BLaER1 treated with 17β-estradiol and CSF1 and Interleukin-3, amounts not matched to agents 10 nM and 100 nM (cell line): Measurements from ENCODE around the gene ARL6.

Source experiments
- H3K27ac ChIP-seq, 11 experiments: shearing (Covaris generic); formaldehyde crosslinking; 2 replicates each; pipeline ENCODE4 v1.8.1; 2022
- H3K27me3 ChIP-seq, 11 experiments: shearing (Covaris generic); formaldehyde crosslinking; 2 replicates each; pipeline ENCODE4 v1.8.1; 2022
- H3K36me3 ChIP-seq, 11 experiments: shearing (Covaris generic); formaldehyde crosslinking; 2 replicates each; pipeline ENCODE4 v1.8.1; 2022
- H3K4me1 ChIP-seq, 10 experiments: shearing (Covaris generic); formaldehyde crosslinking; 2 replicates each; pipeline ENCODE4 v1.8.1; 2022
- H3K4me2 ChIP-seq, 11 experiments: shearing (Covaris generic); formaldehyde crosslinking; 2 replicates each; pipeline ENCODE4 v1.8.1; 2022
- H3K4me3 ChIP-seq, 10 experiments: shearing (Covaris generic); formaldehyde crosslinking; 2 replicates each; pipeline ENCODE4 v1.8.1; 2022
- H3K9ac ChIP-seq, 11 experiments: shearing (Covaris generic); formaldehyde crosslinking; 2 replicates each; pipeline ENCODE4 v1.8.1; 2022
- H3K9me3 ChIP-seq, 11 experiments: shearing (Covaris generic); formaldehyde crosslinking; replicated peaks in 1 of 11; 2 replicates each; pipeline ENCODE4 v1.8.1; 2022
- H4K20me1 ChIP-seq, 11 experiments: shearing (Covaris generic); formaldehyde crosslinking; 2 replicates each; pipeline ENCODE4 v1.8.1; 2022
- Cebpa-rat ChIP-seq, 11 experiments: shearing (Covaris generic); IDR thresholded peaks; 2 replicates each; pipeline ENCODE4 v1.8.1; 2022

ARL6 gene

GRCh38 chr3:97765336-97765735, 778 bp downstream of the ARL6 start:
- TF ChIP-seq Cebpa-rat (IDR thresholded peaks at IDR 0.05): no peak
- Histone ChIP-seq H3K27me3 (no peaks in the 10 kb centered on the region; a peak in 2 of 22 replicates), H3K4me3 (peak overlapping the region; percentile 59 to 74 (median 70); a peak in 19 of 20 replicates), H3K9ac (peak overlapping the region in 2 of 11 experiments; percentile 20 to 65; a peak in 2 of 22 replicates), H3K36me3 (peaks cover 0 to 5% (median 0%) of the 10 kb centered on the region in 11 experiments; a peak in 2 of 22 replicates), H3K27ac (no peak overlapping the region), H3K4me2 (peak overlapping the region; percentile 57 to 81 (median 69); a peak in 21 of 22 replicates), H3K9me3 (peaks cover 0 to 8% (median 0%) of the 10 kb centered on the region in 11 experiments; a peak in 6 of 22 replicates), H4K20me1 (no peaks in the 10 kb centered on the region), H3K4me1 (peaks cover 0 to 12% (median 8%) of the 10 kb centered on the region in 10 experiments; a peak in 13 of 20 replicates)

GRCh38 chr3:97772926-97773325, 8.4 kb downstream of the ARL6 start:
- H3K9me3 ChIP-seq: peaks cover 0 to 8% (median 5%) of the 10 kb centered on the region in 11 experiments; a peak in 6 of 22 replicates
- H3K27me3 ChIP-seq: no peaks in the 10 kb centered on the region
- H3K36me3 ChIP-seq: peaks cover 0 to 5% (median 0%) of the 10 kb centered on the region in 11 experiments; a peak in 3 of 22 replicates
- no peak overlapping the region for H3K9ac ChIP-seq
- 0 out of 20 replicates have a peak, but pooled peaks cover 0 to under 1% (median 0%) of the 10 kb centered on the region in 10 experiments for H3K4me1 ChIP-seq
- no peak for TF ChIP-seq Cebpa-rat (IDR thresholded peaks at IDR 0.05)
- no peak overlapping the region for H3K27ac ChIP-seq
- H3K4me3 ChIP-seq: no peak overlapping the region
- no peaks in the 10 kb centered on the region for H4K20me1 ChIP-seq
- no peak overlapping the region for H3K4me2 ChIP-seq

GRCh38 chr3:97778152-97778551, 13.6 kb downstream of the ARL6 start:
- Histone ChIP-seq H3K9ac (no peak overlapping the region), H3K4me3 (no peak overlapping the region), H3K9me3 (no peaks in the 10 kb centered on the region), H3K4me1 (0 out of 20 replicates have a peak, but pooled peaks cover 0 to 4% (median 0%) of the 10 kb centered on the region in 10 experiments), H4K20me1 (no peaks in the 10 kb centered on the region), H3K36me3 (no peaks in the 10 kb centered on the region), H3K4me2 (no peak overlapping the region), H3K27ac (no peak overlapping the region), H3K27me3 (no peaks in the 10 kb centered on the region)
- no peak for TF ChIP-seq Cebpa-rat (IDR thresholded peaks at IDR 0.05)

- Histone ChIP-seq H3K9me3 (no peaks in the 10 kb centered on the region), H3K9ac (no peak overlapping the region), H3K27ac (no peak overlapping the region), H3K4me1 (no peaks in the 10 kb centered on the region), H3K4me2 (no peak overlapping the region), H3K27me3 (no peaks in the 10 kb centered on the region), H3K36me3 (no peaks in the 10 kb centered on the region), H4K20me1 (no peaks in the 10 kb centered on the region), H3K4me3 (no peak overlapping the region)
- no peak for TF ChIP-seq Cebpa-rat (IDR thresholded peaks at IDR 0.05)
These were observed 29.0 kb downstream of the ARL6 start for GRCh38 chr3:97793420-97794019.

GRCh38 chr3:97795951-97796350, 31.4 kb downstream of the ARL6 start:
- H3K4me2 ChIP-seq: no peak overlapping the region
- no peaks in the 10 kb centered on the region for H4K20me1 ChIP-seq
- H3K4me3 ChIP-seq: no peak overlapping the region
- no peaks in the 10 kb centered on the region for H3K27me3 ChIP-seq
- H3K27ac ChIP-seq: no peak overlapping the region
- H3K4me1 ChIP-seq: no peaks in the 10 kb centered on the region
- no peak overlapping the region for H3K9ac ChIP-seq
- H3K9me3 ChIP-seq: no peaks in the 10 kb centered on the region
- TF ChIP-seq Cebpa-rat (IDR thresholded peaks at IDR 0.05): no peak
- H3K36me3 ChIP-seq: no peaks in the 10 kb centered on the region

GRCh38 chr3:97804471-97804870, 39.9 kb downstream of the ARL6 start:
- TF ChIP-seq Cebpa-rat (IDR thresholded peaks at IDR 0.05): no peak
- no peak overlapping the region for H3K9ac ChIP-seq
- H3K4me2 ChIP-seq: no peak overlapping the region
- no peaks in the 10 kb centered on the region for H3K36me3 ChIP-seq
- no peak overlapping the region for H3K4me3 ChIP-seq
- no peak overlapping the region for H3K27ac ChIP-seq
- no peaks in the 10 kb centered on the region for H4K20me1 ChIP-seq
- no peaks in the 10 kb centered on the region for H3K4me1 ChIP-seq
- no peaks in the 10 kb centered on the region for H3K9me3 ChIP-seq
- no peaks in the 10 kb centered on the region for H3K27me3 ChIP-seq

GRCh38 chr3:97810779-97811390, 46.3 kb downstream of the ARL6 start:
- Histone ChIP-seq H3K27ac (no peak overlapping the region), H3K4me3 (no peak overlapping the region), H3K27me3 (no peaks in the 10 kb centered on the region), H4K20me1 (no peaks in the 10 kb centered on the region), H3K9me3 (no peaks in the 10 kb centered on the region), H3K36me3 (no peaks in the 10 kb centered on the region), H3K9ac (no peak overlapping the region), H3K4me2 (no peak overlapping the region), H3K4me1 (no peaks in the 10 kb centered on the region)
- TF ChIP-seq Cebpa-rat (IDR thresholded peaks at IDR 0.05): no peak

GRCh38 chr3:97815149-97815917, 50.8 kb downstream of the ARL6 start:
- H3K27me3 ChIP-seq: peaks cover 1 to 10% (median 3%) of the 10 kb centered on the region in 11 experiments
- no peak overlapping the region for H3K4me2 ChIP-seq
- H4K20me1 ChIP-seq: no peaks in the 10 kb centered on the region
- no peaks in the 10 kb centered on the region for H3K36me3 ChIP-seq
- TF ChIP-seq Cebpa-rat (IDR thresholded peaks at IDR 0.05): no peak
- H3K9ac ChIP-seq: no peak overlapping the region
- no peak overlapping the region for H3K4me3 ChIP-seq
- H3K4me1 ChIP-seq: no peaks in the 10 kb centered on the region
- H3K27ac ChIP-seq: no peak overlapping the region
- H3K9me3 ChIP-seq: no peaks in the 10 kb centered on the region

- peaks cover 13 to 25% (median 17%) of the 10 kb centered on the region in 11 experiments for H3K27me3 ChIP-seq
- no peak for TF ChIP-seq Cebpa-rat (IDR thresholded peaks at IDR 0.05)
These were observed 52.3 kb downstream of the ARL6 start for GRCh38 chr3:97816811-97817210.

More at GRCh38 chr3:97816811-97817210, 52.3 kb downstream of the ARL6 start:
- Histone ChIP-seq H3K27ac (no peak overlapping the region), H4K20me1 (no peaks in the 10 kb centered on the region), H3K9me3 (no peaks in the 10 kb centered on the region), H3K4me1 (peaks cover 0 to 9% (median 7%) of the 10 kb centered on the region in 10 experiments; a peak in 10 of 20 replicates), H3K4me3 (no peak overlapping the region), H3K36me3 (no peaks in the 10 kb centered on the region), H3K4me2 (no peak overlapping the region), H3K9ac (no peak overlapping the region)
